ENCODE data around the gene RASD1. TPM values are rescaled to one million over a fixed set of nuclear protein-coding genes. Genes with fewer than 3 reads are reported as not detected.

The RASD1 gene
- total and polyA plus RNA-seq, 2 of the 4 experiments (the other 2 are of a cell fraction), result 0.54 to 1.8 TPM

DNA sequence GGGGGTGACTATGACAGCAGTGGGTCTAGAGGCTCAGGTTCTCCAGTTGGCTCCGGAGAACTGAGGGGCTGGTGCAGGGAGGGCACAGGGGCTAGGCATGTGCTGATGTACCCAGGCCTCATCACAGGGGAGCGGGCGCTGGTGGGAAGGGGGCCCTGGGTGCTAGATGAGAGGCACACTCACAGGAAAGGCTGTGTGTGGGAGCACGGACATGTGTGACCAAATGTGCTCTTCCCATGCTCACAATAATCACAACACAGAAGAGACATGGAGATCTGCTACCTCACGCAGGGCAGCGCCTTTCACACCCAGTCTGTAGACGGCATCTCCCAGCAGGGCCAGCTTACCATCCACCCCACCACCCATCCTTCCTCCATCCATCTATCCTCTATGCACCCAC is 17.4 kb upstream of the RASD1 start:
- H2AFZ ChIP-seq (replicated peaks; ENCODE audit: low read length, poor library complexity), result peak overlapping the region; percentile 44
- ChIA-PET CTCF (no interaction called here), POLR2A (ENCODE audit: unreplicated experiment) (no interaction called here)
- no peak overlapping the region for H3K56ac ChIP-seq (ENCODE audit: extremely low read depth, insufficient read depth, low read length)
- no peak for DNase-seq
- H4K20me1 ChIP-seq (ENCODE audit: insufficient read depth, low read length), result peaks cover 28% of the 10 kb centered on the region
- H3K36me3 ChIP-seq (ENCODE audit: control insufficient read depth, insufficient read depth, low read length), result no peaks in the 10 kb centered on the region
- no peak overlapping the region; the same call in 1 of the 2 replicates for H3K4ac ChIP-seq (ENCODE audit: low read depth, low read length)
- peaks cover 4% of the 10 kb centered on the region; the same call in 1 of the 2 replicates for H3K9me1 ChIP-seq (ENCODE audit: insufficient read depth, low read length)
- no peak overlapping the region for H3K23ac ChIP-seq (ENCODE audit: low read depth, low read length)
- no peak overlapping the region for H2BK15ac ChIP-seq (ENCODE audit: low read depth, low read length)
- H3K9ac ChIP-seq (ENCODE audit: low read depth, low read length), result no peak overlapping the region
- WGBS, 2 experiments (ENCODE audit: extremely low coverage in 2 of 2, insufficient read length in 1 of 2), result no CpG with 5 or more reads among the region's 7 CpGs
- no peak overlapping the region for H2BK20ac ChIP-seq (ENCODE audit: low read depth, low read length)
- no peak overlapping the region for H4K91ac ChIP-seq (ENCODE audit: insufficient read depth, low read depth, low read length)
- BruUV-seq (replicated peaks), result no TSS peak
- no peak for TF ChIP-seq MAFK (IDR thresholded peaks at IDR 0.05; ENCODE audit: low read depth, low read length)
- TF ChIP-seq, protein P1, sequence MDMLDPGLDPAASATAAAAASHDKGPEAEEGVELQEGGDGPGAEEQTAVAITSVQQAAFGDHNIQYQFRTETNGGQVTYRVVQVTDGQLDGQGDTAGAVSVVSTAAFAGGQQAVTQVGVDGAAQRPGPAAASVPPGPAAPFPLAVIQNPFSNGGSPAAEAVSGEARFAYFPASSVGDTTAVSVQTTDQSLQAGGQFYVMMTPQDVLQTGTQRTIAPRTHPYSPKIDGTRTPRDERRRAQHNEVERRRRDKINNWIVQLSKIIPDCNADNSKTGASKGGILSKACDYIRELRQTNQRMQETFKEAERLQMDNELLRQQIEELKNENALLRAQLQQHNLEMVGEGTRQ (IDR thresholded peaks at IDR 0.05; ENCODE audit: low read depth, low read length), result no peak
- no peak for TF ChIP-seq FOS (IDR thresholded peaks at IDR 0.05; ENCODE audit: low read depth, low read length)
- no peak for TF ChIP-seq RFX5 (IDR thresholded peaks at IDR 0.05; ENCODE audit: low read depth, low read length)
- TF ChIP-seq MXI1 (IDR thresholded peaks at IDR 0.05; ENCODE audit: borderline replicate concordance, low read depth, low read length), result no peak
- no peak for TF ChIP-seq BHLHE40 (IDR thresholded peaks at IDR 0.05; ENCODE audit: low read depth, low read length)
- no peak for TF ChIP-seq NFE2L2 (IDR thresholded peaks at IDR 0.05; ENCODE audit: low read depth, low read length)
- no peak for TF ChIP-seq RCOR1 (IDR thresholded peaks at IDR 0.05; ENCODE audit: insufficient replicate concordance, low read length)
- no peak for TF ChIP-seq ELK1 (IDR thresholded peaks at IDR 0.05; ENCODE audit: borderline replicate concordance, low read depth, low read length)
- no peak for TF ChIP-seq MAZ (IDR thresholded peaks at IDR 0.05; ENCODE audit: borderline replicate concordance, low read depth, low read length)
- no peak for TF ChIP-seq RAD21 (IDR thresholded peaks at IDR 0.05; ENCODE audit: low read length)
- TF ChIP-seq SMC3 (IDR thresholded peaks at IDR 0.05; ENCODE audit: low read depth, low read length), result no peak
- H3K4me1 ChIP-seq (ENCODE audit: control insufficient read depth, insufficient read depth, low read length), result peaks cover 12% of the 10 kb centered on the region
- no peak overlapping the region for H2BK120ac ChIP-seq (ENCODE audit: low read depth, low read length)
- H3K27ac ChIP-seq (ENCODE audit: insufficient read depth, low read length), result no peak overlapping the region
- no peak overlapping the region for H3K4me2 ChIP-seq (ENCODE audit: low read depth, low read length)
- no peak overlapping the region for H4K8ac ChIP-seq (ENCODE audit: low read depth in 2 of 2, low read length in 2 of 2)
- dilution Hi-C loops (cut with HindIII; ENCODE audit: low sequenced_read_pairs, unreplicated experiment), result no loop called here
- peaks cover 2% of the 10 kb centered on the region; the same call in 1 of the 2 replicates for H3K27me3 ChIP-seq (ENCODE audit: control insufficient read depth, insufficient read depth, low read length)
- in situ Hi-C loops (cut with MboI; ENCODE audit: low sequenced_read_pairs), result no loop called here
- H2AK5ac ChIP-seq (ENCODE audit: low read depth, low read length), result 0 out of 2 replicates have a peak overlapping the region, but pooled peaks have one; percentile 33
- H3K9me3 ChIP-seq (ENCODE audit: control insufficient read depth, insufficient read depth, low read length), result no peaks in the 10 kb centered on the region
- ATAC-seq (ENCODE audit: low read depth), result no peak
- no peak overlapping the region for H3K4me3 ChIP-seq (ENCODE audit: insufficient read depth, low read depth, low read length)
- no peak overlapping the region for H3K14ac ChIP-seq (replicated peaks; ENCODE audit: low read depth, low read length)
- H2AK9ac ChIP-seq (replicated peaks; ENCODE audit: low read depth, low read length, poor library complexity), result peak overlapping the region; percentile 13
- intact Hi-C loops (cut with micrococcal nuclease), result no loop called here
- no peak overlapping the region for H3K18ac ChIP-seq (ENCODE audit: low read depth, low read length)
- no peak overlapping the region for H4K5ac ChIP-seq (ENCODE audit: low read depth, low read length)
- no peaks in the 10 kb centered on the region for H3K79me1 ChIP-seq (ENCODE audit: low read depth in 1 of 2, low read length in 2 of 2)
- H2BK5ac ChIP-seq (ENCODE audit: low read depth, low read length, poor library complexity, severe bottlenecking), result no peak overlapping the region
